Measurements from ENCODE around the gene TSPO. TPM values are rescaled to one million over a fixed set of nuclear protein-coding genes. Genes with fewer than 3 reads are reported as not detected.

Gene TSPO
- total RNA-seq, 1 donor from 2014 or later = 124 TPM

- Histone ChIP-seq H3K4me1 (ENCODE audit: insufficient read depth, low read length) (no peaks in the 10 kb centered on the region), H3K79me2 (ENCODE audit: insufficient read depth, low read length) (no peaks in the 10 kb centered on the region), H3K9ac (ENCODE audit: low read length) (no peak overlapping the region), H2AFZ (ENCODE audit: low read depth, low read length) (no peak overlapping the region), H3K27ac (ENCODE audit: low read depth, low read length) (no peak overlapping the region), H3K36me3 (ENCODE audit: insufficient read depth, low read length) (no peaks in the 10 kb centered on the region), H4K20me1 (ENCODE audit: insufficient read depth, low read length) (no peaks in the 10 kb centered on the region), H3K4me2 (ENCODE audit: low read length) (no peak overlapping the region), H3K27me3 (ENCODE audit: insufficient read depth, low read length) (no peaks in the 10 kb centered on the region), H3K9me3 (ENCODE audit: insufficient read depth, low read depth, low read length) (no peaks in the 10 kb centered on the region), H3K4me3 (ENCODE audit: insufficient read depth, low read depth, low read length) (no peak overlapping the region)
- DNase-seq (ENCODE audit: low read depth) (no peak), FAIRE-seq (no peak)
- TF ChIP-seq CTCF (IDR thresholded peaks at IDR 0.05; ENCODE audit: insufficient read depth, low read depth, low read length) (no peak), EZH2 (IDR thresholded peaks at IDR 0.05; ENCODE audit: insufficient read depth, low read length) (no peak)
- Mint-ChIP-seq H3K9me3 (ENCODE audit: unreplicated experiment) (peaks cover 1% of the 10 kb centered on the region), H3K27ac (ENCODE audit: unreplicated experiment) (no peak overlapping the region), H3K27me3 (ENCODE audit: low read depth, unreplicated experiment) (peaks cover 24% of the 10 kb centered on the region), H3K36me3 (ENCODE audit: low read depth, unreplicated experiment) (no peaks in the 10 kb centered on the region), H3K4me3 (ENCODE audit: unreplicated experiment) (no peak overlapping the region), H3K4me1 (ENCODE audit: low read depth, unreplicated experiment) (no peaks in the 10 kb centered on the region)
These were observed 53.9 kb downstream of the TSPO start for GRCh38 chr22:43205261-43205691.

DNA sequence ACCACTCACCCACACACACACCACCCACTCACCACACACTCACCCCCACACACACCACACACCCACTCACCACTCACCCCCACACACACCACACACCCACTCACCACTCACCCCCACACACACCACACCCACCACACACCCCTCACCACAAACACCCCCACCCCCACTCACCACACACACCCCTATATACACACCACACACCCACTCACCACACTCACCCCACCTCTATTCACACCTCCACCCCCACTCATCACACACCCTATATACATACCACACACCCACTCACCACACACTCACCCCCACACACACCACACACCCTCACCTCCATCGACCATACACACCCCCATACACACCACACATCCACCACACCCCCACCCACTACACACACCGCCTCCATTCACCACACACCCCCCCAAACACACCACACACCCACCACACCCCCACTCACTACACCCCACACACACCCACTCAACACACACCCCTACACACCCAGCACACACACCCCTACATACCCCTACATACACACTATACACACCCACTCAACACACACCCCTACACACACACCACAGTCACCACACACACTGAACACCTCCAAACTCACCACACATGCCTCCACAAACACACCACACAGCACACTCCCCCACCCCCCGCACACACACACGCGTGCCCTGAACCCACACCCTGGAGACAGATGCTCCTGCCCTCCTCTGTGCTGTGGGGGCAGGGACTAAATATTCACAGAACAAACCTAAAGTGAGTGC, 54.6 kb downstream of the TSPO start:
- Mint-ChIP-seq H3K4me1 (ENCODE audit: low read depth, unreplicated experiment) (no peaks in the 10 kb centered on the region), H3K27ac (ENCODE audit: unreplicated experiment) (no peak overlapping the region), H3K27me3 (ENCODE audit: low read depth, unreplicated experiment) (peaks cover 26% of the 10 kb centered on the region), H3K4me3 (ENCODE audit: unreplicated experiment) (no peak overlapping the region), H3K36me3 (ENCODE audit: low read depth, unreplicated experiment) (no peaks in the 10 kb centered on the region), H3K9me3 (ENCODE audit: unreplicated experiment) (peaks cover 1% of the 10 kb centered on the region)
- Histone ChIP-seq H3K4me3 (ENCODE audit: insufficient read depth, low read depth, low read length) (no peak overlapping the region), H2AFZ (ENCODE audit: low read depth, low read length) (no peak overlapping the region), H3K9ac (ENCODE audit: low read length) (no peak overlapping the region), H4K20me1 (ENCODE audit: insufficient read depth, low read length) (no peaks in the 10 kb centered on the region), H3K27ac (ENCODE audit: low read depth, low read length) (no peak overlapping the region), H3K79me2 (ENCODE audit: insufficient read depth, low read length) (no peaks in the 10 kb centered on the region), H3K36me3 (ENCODE audit: insufficient read depth, low read length) (no peaks in the 10 kb centered on the region), H3K27me3 (ENCODE audit: insufficient read depth, low read length) (no peaks in the 10 kb centered on the region), H3K4me1 (ENCODE audit: insufficient read depth, low read length) (no peaks in the 10 kb centered on the region), H3K9me3 (ENCODE audit: insufficient read depth, low read depth, low read length) (no peaks in the 10 kb centered on the region), H3K4me2 (ENCODE audit: low read length) (no peak overlapping the region)
- TF ChIP-seq EZH2 (IDR thresholded peaks at IDR 0.05; ENCODE audit: insufficient read depth, low read length) = no peak
- no peak for TF ChIP-seq CTCF (IDR thresholded peaks at IDR 0.05; ENCODE audit: insufficient read depth, low read depth, low read length)
- FAIRE-seq (no peak), DNase-seq (ENCODE audit: low read depth) (no peak)

GRCh38 chr22:43206509-43207161, 55.3 kb downstream of the TSPO start:
- DNase-seq (ENCODE audit: low read depth) = no peak
- H3K9ac ChIP-seq (ENCODE audit: low read length) = no peak overlapping the region
- H4K20me1 ChIP-seq (ENCODE audit: insufficient read depth, low read length) = no peaks in the 10 kb centered on the region
- Mint-ChIP-seq H3K27me3 (ENCODE audit: low read depth, unreplicated experiment) (peaks cover 26% of the 10 kb centered on the region), H3K27ac (ENCODE audit: unreplicated experiment) (no peak overlapping the region), H3K4me1 (ENCODE audit: low read depth, unreplicated experiment) (no peaks in the 10 kb centered on the region), H3K4me3 (ENCODE audit: unreplicated experiment) (no peak overlapping the region), H3K9me3 (ENCODE audit: unreplicated experiment) (peaks cover 1% of the 10 kb centered on the region), H3K36me3 (ENCODE audit: low read depth, unreplicated experiment) (no peaks in the 10 kb centered on the region)
- H3K4me2 ChIP-seq (ENCODE audit: low read length) = no peak overlapping the region
- H2AFZ ChIP-seq (ENCODE audit: low read depth, low read length) = no peak overlapping the region
- no peak for FAIRE-seq
- H3K27me3 ChIP-seq (ENCODE audit: insufficient read depth, low read length) = no peaks in the 10 kb centered on the region
- H3K4me1 ChIP-seq (ENCODE audit: insufficient read depth, low read length) = no peaks in the 10 kb centered on the region
- no peak overlapping the region for H3K27ac ChIP-seq (ENCODE audit: low read depth, low read length)
- H3K79me2 ChIP-seq (ENCODE audit: insufficient read depth, low read length) = no peaks in the 10 kb centered on the region
- H3K9me3 ChIP-seq (ENCODE audit: insufficient read depth, low read depth, low read length) = no peaks in the 10 kb centered on the region
- no peak overlapping the region for H3K4me3 ChIP-seq (ENCODE audit: insufficient read depth, low read depth, low read length)
- TF ChIP-seq EZH2 (IDR thresholded peaks at IDR 0.05; ENCODE audit: insufficient read depth, low read length) = no peak
- no peak for TF ChIP-seq CTCF (IDR thresholded peaks at IDR 0.05; ENCODE audit: insufficient read depth, low read depth, low read length)
- H3K36me3 ChIP-seq (ENCODE audit: insufficient read depth, low read length) = no peaks in the 10 kb centered on the region
